NCI-H774 (cell line): ENCODE results near the gene TAX1BP3.

ENCODE experiments used
- DNase-seq: peaks from one replicate; lab custom pipeline; 2025; lab: John Stamatoyannopoulos, UW

Gene TAX1BP3

GRCh38 chr17:3657874-3658783, 10.2 kb downstream of the TAX1BP3 start:
- no peak for DNase-seq

- no peak for DNase-seq
Observed at GRCh38 chr17:3657588-3657869, 10.8 kb downstream of the TAX1BP3 start.

- DNase-seq, result no peak
Observed at GRCh38 chr17:3656755-3657587, 11.4 kb downstream of the TAX1BP3 start.

- no peak for DNase-seq
Observed at GRCh38 chr17:3656353-3656752, 12.0 kb downstream of the TAX1BP3 start.

GRCh38 chr17:3655766-3656165, 12.6 kb downstream of the TAX1BP3 start:
- no peak for DNase-seq

GRCh38 chr17:3647769-3648555, 20.4 kb downstream of the TAX1BP3 start:
- DNase-seq, result peak; percentile 8

- no peak for DNase-seq
Observed at GRCh38 chr17:3647251-3647650, 21.1 kb downstream of the TAX1BP3 start.

GRCh38 chr17:3645310-3645709, 23.1 kb downstream of the TAX1BP3 start:
- no peak for DNase-seq

GRCh38 chr17:3643889-3644349, 24.5 kb downstream of the TAX1BP3 start:
- DNase-seq, result no peak

- DNase-seq, result no peak
Observed at GRCh38 chr17:3641717-3642486, 26.5 kb downstream of the TAX1BP3 start.

GRCh38 chr17:3641014-3641413, 27.4 kb downstream of the TAX1BP3 start:
- no peak for DNase-seq

GRCh38 chr17:3639981-3640596, 28.3 kb downstream of the TAX1BP3 start:
- no peak for DNase-seq

GRCh38 chr17:3636908-3637373, 31.4 kb downstream of the TAX1BP3 start:
- DNase-seq, result no peak

GRCh38 chr17:3636154-3636907, 32.0 kb downstream of the TAX1BP3 start, which contains the start of the genes CTNS and SHPK:
TSS of gene CTNS (plus strand) at chr17:3636760. CDS start at chr17:3640207, 3,447 bp downstream.
TSS of gene SHPK (minus strand) at chr17:3636250. CDS start at chr17:3636219, 31 bp downstream.
- DNase-seq, result peak; percentile 80

GRCh38 chr17:3635474-3636153, 32.8 kb downstream of the TAX1BP3 start:
- DNase-seq, result no peak

- DNase-seq, result no peak
Observed at GRCh38 chr17:3632287-3632686, 36.1 kb downstream of the TAX1BP3 start.

GRCh38 chr17:3630781-3631180, 37.6 kb downstream of the TAX1BP3 start:
- no peak for DNase-seq

GRCh38 chr17:3627769-3628167, 40.6 kb downstream of the TAX1BP3 start:
- DNase-seq, result no peak
